Activated T-helper 1 cell treated with Interleukin-2 at 50 U/mL for 16 hours (primary cell): Measurements from ENCODE around the gene DET1.

ENCODE experiments used
- DNase-seq: peaks from one replicate; pipeline ENCODE4 v3.0.0-alpha.2; 2020; ENCODE audit warnings: low read depth

The DET1 gene

DNA sequence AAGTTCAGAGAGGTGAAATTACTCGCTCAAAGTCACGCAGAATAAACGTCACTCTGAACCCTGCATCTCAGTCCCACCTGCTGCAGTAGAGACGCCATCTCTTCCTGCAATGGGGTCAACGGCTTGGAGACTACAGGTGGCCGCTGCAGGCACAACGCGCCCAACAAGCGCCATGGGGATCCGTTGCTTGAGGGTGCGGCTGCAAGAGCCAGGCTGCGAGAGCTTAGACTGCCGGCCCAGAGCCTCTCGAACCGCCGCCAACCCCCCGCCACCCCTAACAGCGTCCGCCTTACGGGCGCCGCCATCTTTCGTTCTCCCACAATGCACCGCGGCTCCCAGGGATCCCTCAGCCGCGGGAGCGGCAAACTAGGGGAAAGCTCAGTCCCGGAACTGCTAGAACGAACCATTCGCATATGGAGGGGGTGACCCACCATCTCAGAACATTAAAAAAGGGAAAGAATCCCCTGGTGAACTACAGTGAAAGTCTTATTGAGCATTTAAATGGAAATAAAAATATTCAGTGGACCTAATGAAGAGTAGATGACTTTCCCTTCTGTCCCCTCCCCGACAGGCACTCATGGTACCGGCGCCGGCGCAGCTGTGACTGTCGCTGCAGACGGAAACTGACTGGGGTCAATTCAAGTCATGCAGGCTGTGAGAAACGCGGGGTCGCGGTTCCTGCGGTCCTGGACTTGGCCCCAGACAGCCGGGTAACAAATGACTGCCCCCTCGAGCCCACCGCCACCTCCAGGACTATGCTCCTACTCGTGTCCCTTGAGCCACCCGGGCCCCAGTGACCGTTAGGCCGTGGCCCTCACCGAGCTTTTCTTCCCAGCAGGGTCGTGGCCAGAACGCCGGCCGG lies 79.2 kb downstream of the DET1 start, which contains the start of the genes MRPL46 and MRPS11:
Gene MRPL46, minus strand, starts transcription at position 316 of the 862 bp plus-strand sequence. Its CDS starts 11 bp downstream, at position 305.
Gene MRPS11, plus strand, starts transcription at position 636 of the 862 bp plus-strand sequence. Its CDS starts 10 bp downstream, at position 646.
- DNase-seq: peak; percentile 78

DNA sequence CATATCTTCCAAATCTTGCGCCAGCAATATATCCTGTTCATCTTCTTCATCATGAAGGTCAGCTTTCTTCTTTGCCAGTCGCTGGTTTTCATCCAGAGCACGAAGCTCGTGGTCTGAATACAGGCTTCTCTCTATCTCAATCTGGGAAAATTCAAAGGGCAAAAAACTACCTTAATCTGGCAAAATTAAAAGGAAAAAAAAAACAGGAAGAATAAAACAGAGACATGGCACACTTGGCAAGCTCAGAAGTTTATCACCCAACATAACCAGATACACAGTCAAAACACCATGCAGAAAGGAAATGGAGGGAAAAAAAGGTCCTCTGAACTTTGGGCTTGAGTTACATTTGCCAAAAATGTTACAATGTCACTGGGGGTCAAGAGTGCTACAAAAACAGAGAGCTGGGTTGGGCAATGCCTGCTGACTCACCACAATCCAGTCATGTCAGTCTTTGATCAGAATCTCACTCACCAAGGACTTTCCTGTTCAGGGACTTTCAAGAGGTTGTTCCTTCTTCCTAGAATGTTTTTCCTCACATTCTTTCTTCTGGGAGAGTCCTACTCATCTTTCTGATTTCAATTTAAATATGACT lies 80.8 kb downstream of the DET1 start:
- no peak for DNase-seq

DNA sequence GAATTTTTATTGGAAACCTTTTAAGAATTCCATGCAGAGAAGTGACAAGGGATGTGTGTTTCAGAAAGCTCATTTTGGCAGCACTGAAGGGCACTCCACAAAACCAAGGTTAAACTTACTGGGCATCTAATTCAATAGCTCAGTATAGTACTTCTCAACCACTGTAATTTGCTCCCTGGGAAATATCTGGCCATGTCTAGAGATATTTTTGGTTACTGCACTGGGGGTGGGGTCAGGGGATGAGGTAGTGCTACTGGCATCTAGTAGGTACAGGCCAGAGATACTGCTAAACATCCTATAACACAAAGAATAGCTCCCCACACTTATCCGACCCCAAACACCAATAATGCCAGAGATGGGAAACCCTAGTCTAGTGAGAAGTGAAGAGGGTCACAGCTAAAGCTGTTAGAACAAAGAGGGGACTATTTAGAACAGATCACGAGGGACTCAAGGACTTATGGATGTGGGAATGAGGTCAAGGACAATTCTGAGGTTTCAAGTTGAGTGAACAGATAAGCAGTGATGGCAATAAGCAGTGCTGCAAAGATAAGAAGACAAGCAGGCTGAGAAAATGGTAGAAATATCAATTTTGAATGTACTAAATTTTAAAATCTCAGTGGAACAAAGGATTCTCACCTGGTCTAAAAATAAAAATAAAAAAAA lies 82.5 kb downstream of the DET1 start:
- no peak for DNase-seq
